IMR-90 (cell line): ENCODE measurements around the gene RHOBTB1. TPM values are rescaled to one million over a fixed set of nuclear protein-coding genes. Genes with fewer than 3 reads are reported as not detected.

ENCODE experiments used
- ATAC-seq: fragments of 200-7000 bp; cut with Tn5 transposase; 2 replicates; pipeline ENCODE4 v1.9.1; 2020; ENCODE audit warnings: low read depth, mild to moderate bottlenecking, moderate library complexity
- BruUV-seq: library from RNA; stranded (reverse); fragments of 400-500 nt; replicated peaks from 2 replicates; lab custom pipeline; 2021; lab: Mats Ljungman, UMichigan
- CTCF ChIA-PET: fragments of 300-600 bp; formaldehyde crosslinking; extraction: SDS; loops from one replicate; lab custom pipeline; 2021; ENCODE audit warnings: antibody characterized with exemption; lab: Yijun Ruan, JAX
- POLR2A ChIA-PET: fragments of 300-600 bp; sonication (Branson Sonifier 250); formaldehyde crosslinking; loops from one replicate; lab custom pipeline; 2022; ENCODE audit warnings: antibody characterized with exemption; ENCODE audit not compliant: unreplicated experiment; lab: Charles Lee
- DNase-seq: peaks from one replicate; pipeline ENCODE4 v3.0.0; 2013
- H2AFZ ChIP-seq: replicated peaks from 2 replicates; pipeline ENCODE3; 2013; ENCODE audit warnings: low read length, mild to moderate bottlenecking; ENCODE audit not compliant: poor library complexity
- H2AK5ac ChIP-seq: 2 replicates; pipeline ENCODE4 v1.6.1; 2013; ENCODE audit warnings: low read depth, low read length, inconsistent platforms
- H2AK9ac ChIP-seq: replicated peaks from 2 replicates; pipeline ENCODE3; 2013; ENCODE audit warnings: mild to moderate bottlenecking, low read depth, low read length, moderate library complexity; ENCODE audit not compliant: poor library complexity
- H2BK120ac ChIP-seq: 2 replicates; pipeline ENCODE4 v1.6.1; 2013; ENCODE audit warnings: low read depth, low read length, inconsistent platforms
- H2BK15ac ChIP-seq: 3 replicates; pipeline ENCODE4 v1.6.1; 2013; ENCODE audit warnings: low read depth, low read length, inconsistent platforms
- H2BK20ac ChIP-seq: 2 replicates; pipeline ENCODE4 v1.6.1; 2013; ENCODE audit warnings: low read depth, mild to moderate bottlenecking, inconsistent platforms, low read length, moderate library complexity
- H2BK5ac ChIP-seq: 2 replicates; pipeline ENCODE4 v1.6.1; 2013; ENCODE audit warnings: mild to moderate bottlenecking, low read depth, low read length, inconsistent platforms; ENCODE audit not compliant: poor library complexity, severe bottlenecking
- H3K14ac ChIP-seq: replicated peaks from 2 replicates; pipeline ENCODE4 v1.6.1; 2013; ENCODE audit warnings: low read depth, low read length, inconsistent platforms
- H3K18ac ChIP-seq: 2 replicates; pipeline ENCODE4 v1.6.1; 2013; ENCODE audit warnings: low read depth, low read length, control low read depth
- H3K23ac ChIP-seq: 2 replicates; pipeline ENCODE4 v1.6.1; 2013; ENCODE audit warnings: low read depth, low read length, inconsistent platforms
- H3K27ac ChIP-seq: 2 replicates; pipeline ENCODE4 v1.5.1; 2013; ENCODE audit warnings: mild to moderate bottlenecking, control low read depth, low read length; ENCODE audit not compliant: insufficient read depth
- H3K27me3 ChIP-seq: 2 replicates; pipeline ENCODE4 v1.6.1; 2013; ENCODE audit warnings: low read length; ENCODE audit not compliant: control insufficient read depth, insufficient read depth
- H3K36me3 ChIP-seq: 2 replicates; pipeline ENCODE4 v1.6.1; 2013; ENCODE audit warnings: low read length, mixed read lengths; ENCODE audit not compliant: control insufficient read depth, insufficient read depth
- H3K4ac ChIP-seq: 2 replicates; pipeline ENCODE4 v1.6.1; 2013; ENCODE audit warnings: low read depth, low read length, inconsistent platforms
- H3K4me1 ChIP-seq: 2 replicates; pipeline ENCODE4 v1.6.1; 2013; ENCODE audit warnings: low read length, mixed read lengths; ENCODE audit not compliant: control insufficient read depth, insufficient read depth
- H3K4me2 ChIP-seq: 2 replicates; pipeline ENCODE4 v1.6.1; 2013; ENCODE audit warnings: low read depth, mild to moderate bottlenecking, control low read depth, low read length, moderate library complexity
- H3K4me3 ChIP-seq: 2 replicates; pipeline ENCODE4 v1.5.1; 2013; ENCODE audit warnings: low read depth, mild to moderate bottlenecking, control low read depth, low read length, moderate library complexity; ENCODE audit not compliant: insufficient read depth
- H3K56ac ChIP-seq: 2 replicates; pipeline ENCODE4 v1.6.1; 2013; ENCODE audit warnings: low read length, inconsistent platforms; ENCODE audit not compliant: insufficient read depth; ENCODE audit errors: extremely low read depth
- H3K79me1 ChIP-seq, 2 experiments: 2 replicates each; pipeline ENCODE4 v1.6.1; 2013; ENCODE audit warnings: low read length in 2 of 2, inconsistent platforms in 1 of 2, low read depth in 1 of 2
- H3K9ac ChIP-seq: 2 replicates; pipeline ENCODE4 v1.6.1; 2013; ENCODE audit warnings: low read depth, low read length, control low read depth
- H3K9me1 ChIP-seq: 2 replicates; pipeline ENCODE4 v1.6.1; 2013; ENCODE audit warnings: low read length, inconsistent platforms; ENCODE audit not compliant: insufficient read depth
- H3K9me3 ChIP-seq: 2 replicates; pipeline ENCODE4 v1.6.1; 2013; ENCODE audit warnings: low read length; ENCODE audit not compliant: control insufficient read depth, insufficient read depth
- H4K20me1 ChIP-seq: 2 replicates; pipeline ENCODE4 v1.6.1; 2013; ENCODE audit warnings: low read length, inconsistent platforms; ENCODE audit not compliant: insufficient read depth
- H4K5ac ChIP-seq: 2 replicates; pipeline ENCODE4 v1.6.1; 2013; ENCODE audit warnings: mild to moderate bottlenecking, low read depth, low read length, control low read depth
- H4K8ac ChIP-seq, 2 experiments: 2 replicates each; pipeline ENCODE4 v1.6.1; 2013; ENCODE audit warnings: low read depth in 2 of 2, low read length in 2 of 2, control low read depth in 1 of 2, inconsistent platforms in 1 of 2
- H4K91ac ChIP-seq: 2 replicates; pipeline ENCODE4 v1.6.1; 2013; ENCODE audit warnings: low read depth, low read length, inconsistent platforms; ENCODE audit not compliant: insufficient read depth
- BHLHE40 ChIP-seq: fragments of 150-350 bp; IDR thresholded peaks from 2 replicates; pipeline ENCODE4 v1.6.1; 2016; ENCODE audit warnings: mild to moderate bottlenecking, low read depth, low read length
- CEBPB ChIP-seq: IDR thresholded peaks from 2 replicates; pipeline ENCODE4 v1.6.1; 2012; ENCODE audit warnings: low read depth, low read length, improper control_type of control experiment
- CHD1 ChIP-seq: IDR thresholded peaks from 2 replicates; pipeline ENCODE4 v1.6.1; 2012; ENCODE audit warnings: low read depth, low read length, improper control_type of control experiment
- ELK1 ChIP-seq: fragments of 150-350 bp; IDR thresholded peaks from 2 replicates; pipeline ENCODE4 v1.6.1; 2016; ENCODE audit warnings: low read depth, mild to moderate bottlenecking, low read length, moderate library complexity, borderline replicate concordance
- FOS ChIP-seq: fragments of 150-350 bp; IDR thresholded peaks from 2 replicates; pipeline ENCODE4 v1.6.1; 2016; ENCODE audit warnings: low read depth, low read length
- MAFK ChIP-seq: IDR thresholded peaks from 2 replicates; pipeline ENCODE4 v1.6.1; 2012; ENCODE audit warnings: low read depth, low read length, improper control_type of control experiment
- MAZ ChIP-seq: IDR thresholded peaks from 2 replicates; pipeline ENCODE4 v1.6.1; 2012; ENCODE audit warnings: low read depth, mild to moderate bottlenecking, low read length, improper control_type of control experiment, moderate library complexity, borderline replicate concordance
- MXI1 ChIP-seq: IDR thresholded peaks from 2 replicates; pipeline ENCODE4 v1.6.1; 2012; ENCODE audit warnings: low read depth, mild to moderate bottlenecking, low read length, moderate library complexity, borderline replicate concordance
- NFE2L2 ChIP-seq: fragments of 150-350 bp; IDR thresholded peaks from 2 replicates; pipeline ENCODE4 v1.6.1; 2016; ENCODE audit warnings: low read depth, mild to moderate bottlenecking, low read length
- POLR2A ChIP-seq: IDR thresholded peaks from 2 replicates; pipeline ENCODE4 v1.6.1; 2012; ENCODE audit warnings: mild to moderate bottlenecking, low read depth, low read length
- RAD21 ChIP-seq: IDR thresholded peaks from 2 replicates; pipeline ENCODE4 v1.6.1; 2012; ENCODE audit warnings: low read length, improper control_type of control experiment
- RCOR1 ChIP-seq: IDR thresholded peaks from 2 replicates; pipeline ENCODE4 v1.6.1; 2012; ENCODE audit warnings: mild to moderate bottlenecking, low read length, improper control_type of control experiment; ENCODE audit not compliant: insufficient replicate concordance
- RFX5 ChIP-seq: IDR thresholded peaks from 2 replicates; pipeline ENCODE4 v1.8.0; 2012; ENCODE audit warnings: low read depth, mild to moderate bottlenecking, low read length, moderate library complexity
- SMC3 ChIP-seq: fragments of 150-350 bp; IDR thresholded peaks from 2 replicates; pipeline ENCODE4 v1.6.1; 2016; ENCODE audit warnings: low read depth, mild to moderate bottlenecking, antibody characterized with exemption, low read length, moderate library complexity
- USF2 ChIP-seq: fragments of 150-350 bp; IDR thresholded peaks from 2 replicates; pipeline ENCODE4 v1.6.1; 2017; ENCODE audit warnings: mild to moderate bottlenecking, antibody characterized with exemption, low read length, low read depth
- WGBS, 2 experiments: methylation state at CpG; one replicate each; pipeline versions ENCODE4 v1.1.5 to v1.1.7; 2013; ENCODE audit warnings: missing lambda C conversion rate in 2 of 2; ENCODE audit not compliant: insufficient read length in 1 of 2; ENCODE audit errors: extremely low coverage in 2 of 2; 5-methylcytosine and 5-hydroxymethylcytosine counted together
- dilution Hi-C: fragments of 300-500 bp; cut with HindIII; formaldehyde crosslinking; loops from one replicate; pipeline ENCODE4 v1.14.3; 2018; ENCODE audit warnings: low sequenced_read_pairs; ENCODE audit not compliant: unreplicated experiment
- in situ Hi-C: fragments of 300-500 bp; cut with MboI; formaldehyde crosslinking; loops from 3 replicates; pipeline ENCODE4 v1.14.3; 2019; ENCODE audit warnings: low sequenced_read_pairs, inconsistent platforms, mixed read lengths
- intact Hi-C: fragments of 100-400 bp; cut with micrococcal nuclease; formaldehyde crosslinking; loops from 2 replicates; pipeline ENCODE4 v1.10.0; 2022
- polyA plus RNA-seq, 3 experiments: library from polyadenylated mRNA; depleted of rRNA; stranded (reverse); fragments of >200 nt; gene quantifications; 2 replicates each; pipeline ENCODE4 v1.2.3, GENCODE V29; 2012; ENCODE audit warnings: low replicate concordance in 1 of 3
- total RNA-seq: library from RNA; depleted of rRNA; stranded (reverse); fragments of >200 nt; gene quantifications from 2 replicates; pipeline ENCODE4 v1.2.3, GENCODE V29; 2012
- TF ChIP-seq, protein P1 (sequence below): conservative IDR thresholded peaks from 2 replicates; pipeline ENCODE4 v1.5.1; 2012; ENCODE audit warnings: mild to moderate bottlenecking, low read depth, low read length, improper control_type of control experiment

The RHOBTB1 gene
- total and polyA plus RNA-seq, 2 of the 4 experiments (the other 2 are of a cell fraction) = 8.9 to 15.2 TPM

- H3K9me3 ChIP-seq = no peaks in the 10 kb centered on the region
- peak overlapping the region; percentile 61 for H2AK5ac ChIP-seq
- no peak overlapping the region for H3K23ac ChIP-seq
- peak overlapping the region; percentile 38; the same call in 1 of the 2 replicates for H4K91ac ChIP-seq
- H3K36me3 ChIP-seq = no peaks in the 10 kb centered on the region
- peak overlapping the region; percentile 61 for H2BK20ac ChIP-seq
- WGBS, 2 experiments = no CpG with 5 or more reads among the region's 1 CpG
- no peak overlapping the region for H3K9ac ChIP-seq
- H3K27me3 ChIP-seq = no peaks in the 10 kb centered on the region
- no peaks in the 10 kb centered on the region for H3K79me1 ChIP-seq
- H3K56ac ChIP-seq = peak overlapping the region; percentile 1; the same call in 1 of the 2 replicates
- intact Hi-C loops (loop anchor here (5.0 to 10.0 kb wide), 6 partner anchors 64 to 1084 kb away; partner anchors contain the start of gene ARID5B), in situ Hi-C loops (loop anchor here (5.0 to 10.0 kb wide), 2 partner anchors 149 to 324 kb away; no protein-coding TSS in a partner anchor), dilution Hi-C loops (no loop called here)
- H4K8ac ChIP-seq = no peak overlapping the region
- TF ChIP-seq MXI1 = no peak
- no peak for TF ChIP-seq USF2
- TF ChIP-seq, protein P1, sequence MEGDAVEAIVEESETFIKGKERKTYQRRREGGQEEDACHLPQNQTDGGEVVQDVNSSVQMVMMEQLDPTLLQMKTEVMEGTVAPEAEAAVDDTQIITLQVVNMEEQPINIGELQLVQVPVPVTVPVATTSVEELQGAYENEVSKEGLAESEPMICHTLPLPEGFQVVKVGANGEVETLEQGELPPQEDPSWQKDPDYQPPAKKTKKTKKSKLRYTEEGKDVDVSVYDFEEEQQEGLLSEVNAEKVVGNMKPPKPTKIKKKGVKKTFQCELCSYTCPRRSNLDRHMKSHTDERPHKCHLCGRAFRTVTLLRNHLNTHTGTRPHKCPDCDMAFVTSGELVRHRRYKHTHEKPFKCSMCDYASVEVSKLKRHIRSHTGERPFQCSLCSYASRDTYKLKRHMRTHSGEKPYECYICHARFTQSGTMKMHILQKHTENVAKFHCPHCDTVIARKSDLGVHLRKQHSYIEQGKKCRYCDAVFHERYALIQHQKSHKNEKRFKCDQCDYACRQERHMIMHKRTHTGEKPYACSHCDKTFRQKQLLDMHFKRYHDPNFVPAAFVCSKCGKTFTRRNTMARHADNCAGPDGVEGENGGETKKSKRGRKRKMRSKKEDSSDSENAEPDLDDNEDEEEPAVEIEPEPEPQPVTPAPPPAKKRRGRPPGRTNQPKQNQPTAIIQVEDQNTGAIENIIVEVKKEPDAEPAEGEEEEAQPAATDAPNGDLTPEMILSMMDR = no peak
- no peak for TF ChIP-seq MAZ
- no peak for TF ChIP-seq RCOR1
- no peak for TF ChIP-seq FOS
- no peak for TF ChIP-seq ELK1
- no peak for TF ChIP-seq NFE2L2
- no peak for TF ChIP-seq CEBPB
- TF ChIP-seq CHD1 = no peak
- TF ChIP-seq RFX5 = no peak
- TF ChIP-seq RAD21 = no peak
- TF ChIP-seq SMC3 = no peak
- no peak for TF ChIP-seq MAFK
- TF ChIP-seq POLR2A = no peak
- TF ChIP-seq BHLHE40 = no peak
- peak overlapping the region; percentile 62; the same call in 1 of the 3 replicates for H2BK15ac ChIP-seq
- H3K27ac ChIP-seq = no peak overlapping the region
- ChIA-PET POLR2A (no interaction called here), CTCF (no interaction called here)
- peak overlapping the region; percentile 49; the same call in 1 of the 2 replicates for H2BK120ac ChIP-seq
- H3K4me3 ChIP-seq = no peak overlapping the region
- no peak overlapping the region for H2AFZ ChIP-seq
- peaks cover 11% of the 10 kb centered on the region for H3K4me1 ChIP-seq
- H4K20me1 ChIP-seq = no peaks in the 10 kb centered on the region
- no peak overlapping the region for H2AK9ac ChIP-seq
- DNase-seq (no peak), ATAC-seq (no peak)
- H3K9me1 ChIP-seq = peaks cover 6% of the 10 kb centered on the region
- no peak overlapping the region for H3K4me2 ChIP-seq
- no peak overlapping the region for H3K14ac ChIP-seq
- no TSS peak for BruUV-seq
- H3K18ac ChIP-seq = no peak overlapping the region
- no peak overlapping the region for H4K5ac ChIP-seq
- H3K4ac ChIP-seq = peak overlapping the region; percentile 46; the same call in 1 of the 2 replicates
- H2BK5ac ChIP-seq = no peak overlapping the region
Observed at GRCh38 chr10:60960913-60961312, 16.9 kb upstream of the RHOBTB1 start.
